GM19324 (cell line): ENCODE results near the gene AARS1.
"Not testable (repeated sequence)": the region's sequence is repeated elsewhere in the genome, so short reads cannot be mapped to it uniquely, and the experiment has no call there.

ENCODE experiments used
- ATAC-seq: cut with Tn5 transposase; IDR thresholded peaks from one replicate; pipeline ENCODE4 v1.9.1; 2021; ENCODE audit warnings: mild to moderate bottlenecking, moderate library complexity; ENCODE audit not compliant: unreplicated experiment, low FRiP score

AARS1 gene

DNA sequence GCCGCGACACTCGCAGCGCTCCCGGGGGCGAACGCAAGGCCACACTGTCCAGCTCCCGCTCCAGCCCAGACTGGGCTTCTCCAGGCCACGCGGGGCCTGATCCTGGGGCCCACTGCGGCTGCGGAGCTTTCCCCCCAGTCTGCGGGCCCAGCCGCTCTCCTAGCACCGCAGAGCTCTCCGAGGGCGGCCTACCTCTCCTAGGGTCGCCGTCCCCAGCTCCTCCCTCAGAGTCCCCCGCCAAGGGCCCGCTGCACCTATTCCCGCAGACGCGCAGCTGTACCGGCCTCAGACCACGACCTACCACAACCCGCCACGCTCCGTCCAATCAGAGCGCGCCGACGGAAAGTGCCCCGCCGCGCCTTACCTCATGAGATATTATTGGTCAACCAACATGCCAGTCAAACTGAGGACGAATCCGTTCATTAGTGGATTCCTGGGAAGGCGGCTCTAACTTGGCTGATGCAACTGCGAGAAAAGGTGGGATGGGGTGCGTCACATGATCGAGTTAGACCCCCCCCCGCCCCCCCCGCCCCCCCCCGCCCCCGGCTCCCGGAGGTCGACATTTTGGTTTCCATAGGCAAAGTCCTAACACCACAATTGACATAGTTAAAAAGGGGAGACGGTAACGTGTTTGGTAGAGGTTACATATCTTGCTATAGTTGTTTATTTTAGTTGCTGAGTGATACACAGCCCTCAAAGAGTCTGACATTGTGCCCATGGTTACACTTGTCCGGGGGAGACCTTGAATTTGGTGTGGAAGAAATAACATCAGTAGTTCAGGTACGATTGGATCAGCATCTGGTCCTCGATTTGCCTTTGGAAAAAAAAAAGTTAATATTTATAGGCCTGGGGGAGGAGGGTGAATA lies at the start of gene AARS1:
Gene AARS1 (minus strand): TSS at position 278 of the 866 bp plus-strand sequence. CDS start 6,743 bp downstream, outside the sequence.
- peak; percentile 99 for ATAC-seq

DNA sequence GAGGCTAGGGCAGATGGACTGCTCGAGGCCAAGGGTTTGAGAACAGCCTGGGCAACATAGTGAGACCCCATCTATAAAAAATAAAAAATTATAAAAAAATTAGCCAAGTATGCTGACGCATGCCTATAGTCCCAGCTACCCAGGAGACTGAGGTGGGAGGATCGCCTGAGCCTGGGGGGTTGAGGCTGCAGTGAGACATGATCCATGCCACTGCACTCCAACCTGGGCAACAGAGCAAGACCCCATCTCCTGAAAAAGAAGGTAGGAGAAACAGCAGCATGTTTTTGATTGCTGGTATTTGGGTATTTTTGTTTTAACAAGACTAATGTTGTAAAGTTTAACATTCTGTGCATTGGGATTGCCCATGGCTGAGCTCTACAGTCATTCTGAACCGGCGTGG lies 48.5 kb upstream of the AARS1 start:
- ATAC-seq = no peak

DNA sequence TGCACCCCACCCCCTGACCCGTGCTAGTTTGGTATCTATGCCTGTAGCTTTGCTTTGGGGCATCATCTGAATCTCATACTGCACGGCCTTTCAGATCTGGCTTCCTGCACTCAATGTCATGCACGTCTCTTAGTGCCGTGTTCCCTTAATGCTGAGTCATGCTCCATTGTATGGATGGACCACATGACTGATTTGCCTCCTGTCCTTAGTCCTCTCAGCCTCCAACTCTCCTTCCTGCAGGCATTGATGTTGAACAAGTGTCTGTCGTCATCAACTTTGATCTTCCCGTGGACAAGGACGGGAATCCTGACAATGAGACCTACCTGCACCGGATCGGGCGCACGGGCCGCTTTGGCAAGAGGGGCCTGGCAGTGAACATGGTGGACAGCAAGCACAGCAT lies 43.4 kb upstream of the AARS1 start:
- ATAC-seq = not testable (repeated sequence)

DNA sequence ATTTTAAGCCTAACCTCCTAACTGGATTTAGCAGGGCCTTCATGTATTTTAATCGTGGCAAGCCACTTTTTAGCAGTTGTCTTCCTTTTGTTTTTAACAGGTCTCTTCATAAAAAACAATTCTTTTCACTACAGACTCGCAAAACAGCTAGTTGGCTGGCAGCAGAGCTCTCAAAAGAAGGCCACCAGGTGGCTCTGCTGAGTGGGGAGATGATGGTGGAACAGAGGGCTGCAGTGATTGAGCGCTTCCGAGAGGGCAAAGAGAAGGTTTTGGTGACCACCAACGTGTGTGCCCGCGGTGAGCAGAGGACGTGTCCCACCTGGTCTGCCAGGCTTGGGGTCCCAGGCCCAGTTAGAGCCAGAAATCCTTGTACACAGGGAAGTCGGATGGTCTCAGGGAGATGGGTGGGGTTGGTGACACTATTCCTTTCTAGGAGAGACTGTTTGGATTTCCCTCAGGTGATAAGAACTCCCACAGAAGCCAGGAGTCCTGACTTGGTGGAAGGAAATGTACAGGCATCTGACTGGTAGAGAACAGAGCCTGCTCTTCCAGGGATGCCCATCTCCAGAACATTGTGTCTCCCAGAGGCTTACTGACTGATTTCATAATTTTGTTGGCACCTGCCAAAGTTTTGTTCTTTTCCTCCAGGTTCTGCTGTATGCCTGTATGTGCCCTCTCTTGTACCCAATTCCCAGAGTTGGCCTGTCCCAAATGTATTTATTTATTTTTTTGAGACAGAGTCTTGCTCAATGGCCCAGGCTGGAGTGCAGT lies 42.5 kb upstream of the AARS1 start:
- no peak for ATAC-seq

DNA sequence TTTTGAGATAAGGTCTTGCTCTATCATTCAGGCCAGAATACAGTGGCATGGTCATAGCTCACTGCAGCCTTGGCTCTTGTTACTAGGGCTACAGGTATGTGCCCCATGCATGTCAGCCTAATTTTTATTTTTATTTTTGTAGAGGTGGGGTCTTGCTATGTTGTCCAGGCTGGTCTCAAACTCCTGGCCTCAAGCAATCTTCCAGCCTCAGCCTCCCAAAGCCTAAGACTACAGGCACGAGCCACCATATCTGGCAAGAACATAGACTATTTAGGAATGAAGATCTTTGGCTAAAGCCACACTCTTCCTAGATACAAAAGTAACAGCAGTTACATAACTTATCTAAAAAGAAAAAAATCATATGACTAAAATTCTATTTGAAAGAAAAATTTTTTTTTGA lies 41.8 kb upstream of the AARS1 start:
- ATAC-seq = no peak

DNA sequence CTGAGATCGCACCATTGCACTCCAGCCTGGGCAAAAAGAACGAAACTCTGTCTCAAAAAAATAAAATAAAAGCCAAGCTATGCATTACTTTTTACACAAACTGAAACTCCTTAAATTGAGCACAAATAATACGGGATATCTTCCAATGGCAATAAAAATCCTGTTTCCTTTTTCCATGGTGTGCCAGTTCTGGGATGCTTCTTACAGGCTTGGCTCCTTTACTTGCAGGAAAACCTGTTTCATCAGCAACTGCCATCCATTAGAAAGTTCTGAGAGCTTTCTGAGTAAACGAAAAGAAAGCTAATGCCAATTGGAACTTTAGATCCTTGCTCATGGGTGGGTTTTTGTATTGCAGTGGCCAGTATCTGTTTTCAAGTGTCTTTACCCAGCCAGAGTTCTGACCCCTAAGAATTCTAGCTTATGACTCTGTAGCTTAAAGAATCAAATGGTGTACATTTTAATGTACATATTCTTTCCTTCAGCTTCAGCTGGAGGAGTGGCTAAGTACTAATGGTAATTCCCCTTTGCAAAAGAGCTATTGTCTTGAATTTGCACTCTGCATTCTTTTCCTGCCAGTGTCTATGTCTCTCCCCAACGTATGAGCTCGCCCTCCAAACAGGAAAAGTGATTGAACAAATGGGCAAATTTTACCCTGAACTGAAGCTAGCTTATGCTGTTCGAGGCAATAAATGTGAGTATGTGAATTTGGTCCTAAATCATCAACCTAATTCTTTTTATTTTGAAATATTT lies 35.9 kb upstream of the AARS1 start:
- ATAC-seq = no peak

DNA sequence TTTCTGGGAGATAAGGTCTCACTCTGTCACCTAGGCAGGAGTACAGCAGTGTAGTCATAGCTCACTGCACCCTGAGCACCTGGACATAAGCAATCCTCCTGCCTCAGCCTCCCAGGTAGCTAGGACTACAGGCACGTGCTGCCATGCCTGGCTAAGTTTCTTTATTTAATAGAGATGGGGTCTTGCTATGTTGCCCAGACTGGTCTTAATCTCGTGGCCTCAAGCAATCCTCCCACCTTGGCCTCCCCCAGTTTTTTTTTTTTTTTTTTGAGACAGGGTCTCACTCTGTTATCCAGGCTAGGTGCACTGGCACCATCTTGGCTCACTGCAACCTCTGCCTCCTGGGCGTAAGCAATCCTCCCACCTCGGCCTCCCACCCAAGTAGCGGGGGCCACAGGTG lies 30.8 kb upstream of the AARS1 start:
- ATAC-seq = no peak

DNA sequence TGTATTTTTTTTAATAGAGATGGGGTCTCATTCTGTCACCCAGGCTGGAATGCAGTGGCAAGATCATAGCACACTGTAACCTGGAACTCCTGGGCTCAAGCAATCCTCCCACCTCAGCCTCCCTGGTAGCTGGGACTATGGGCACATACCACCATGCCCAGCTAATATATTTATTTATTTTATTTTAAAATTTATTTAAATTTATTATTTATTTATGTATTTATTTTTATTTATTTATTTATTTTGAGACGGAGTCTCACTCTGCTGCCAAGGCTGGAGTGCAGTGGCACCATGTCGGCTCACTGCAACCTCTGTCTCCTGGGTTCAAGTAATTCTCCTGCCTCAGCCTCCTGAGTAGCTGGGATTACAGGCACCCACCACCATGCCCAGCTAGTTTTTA lies 18.4 kb upstream of the AARS1 start:
- ATAC-seq = not testable (repeated sequence)

DNA sequence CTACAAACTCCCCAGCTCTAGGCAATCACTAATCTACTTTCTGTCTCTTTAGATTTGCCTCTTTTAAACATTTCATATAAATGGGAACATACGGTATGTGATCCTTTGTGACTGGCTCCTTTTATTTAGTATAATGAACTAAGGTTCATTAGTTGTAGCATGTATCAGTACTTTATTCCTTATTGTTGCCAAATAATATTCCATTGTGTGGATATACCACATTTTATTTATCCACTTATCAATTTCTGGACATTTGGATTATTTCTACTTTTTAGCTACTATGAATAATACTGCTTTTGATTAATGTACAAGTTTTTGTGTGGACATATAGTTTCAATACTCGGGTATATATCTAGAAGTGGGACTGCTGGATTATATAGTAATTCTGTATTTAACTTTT lies 17.6 kb upstream of the AARS1 start:
- ATAC-seq = no peak

DNA sequence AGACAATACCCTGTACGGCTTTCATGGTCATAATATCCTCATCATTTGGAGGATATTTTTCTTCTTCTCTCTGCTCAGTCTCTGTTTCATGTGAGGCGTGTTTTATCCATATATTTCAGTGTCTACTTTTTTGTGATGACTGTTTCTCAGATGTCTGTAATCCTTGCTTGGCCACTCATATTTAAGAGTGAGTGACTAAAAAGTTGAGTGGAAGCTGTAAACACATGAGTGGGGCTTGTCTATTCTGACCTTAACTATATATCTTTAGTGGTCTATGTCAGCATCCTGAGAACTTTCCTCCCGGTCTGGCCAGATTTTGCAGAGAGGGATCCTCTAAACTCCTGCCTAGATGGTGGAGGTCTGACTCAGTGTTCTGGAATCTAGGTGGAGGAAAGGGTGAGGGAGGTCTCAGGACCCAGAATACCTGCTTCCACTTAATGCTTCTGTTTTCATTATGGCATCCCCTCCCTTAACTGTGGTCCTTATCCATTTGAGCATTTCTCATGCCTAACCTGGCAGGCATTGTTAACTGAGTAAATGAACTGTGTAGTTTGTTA lies 15.7 kb upstream of the AARS1 start:
- ATAC-seq = no peak

DNA sequence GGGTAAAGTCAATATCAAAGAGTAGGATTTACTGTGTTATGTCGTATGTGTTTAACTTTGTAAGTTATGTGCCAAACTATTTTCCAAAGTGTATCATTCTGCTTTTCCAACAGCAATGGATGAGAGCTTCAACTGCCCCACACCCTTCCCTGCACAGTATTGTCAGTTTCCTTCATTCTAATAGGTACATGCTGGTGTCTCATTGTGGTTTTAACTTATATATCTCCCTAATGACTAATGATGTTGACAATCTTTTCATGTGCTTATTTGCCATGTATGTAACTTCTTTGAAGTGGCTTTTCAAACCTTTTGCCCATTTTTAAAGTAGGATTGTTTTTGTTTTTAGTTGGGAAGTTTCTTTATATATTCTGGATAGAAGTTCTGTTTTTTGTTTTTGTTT lies 13.4 kb upstream of the AARS1 start:
- no peak for ATAC-seq

DNA sequence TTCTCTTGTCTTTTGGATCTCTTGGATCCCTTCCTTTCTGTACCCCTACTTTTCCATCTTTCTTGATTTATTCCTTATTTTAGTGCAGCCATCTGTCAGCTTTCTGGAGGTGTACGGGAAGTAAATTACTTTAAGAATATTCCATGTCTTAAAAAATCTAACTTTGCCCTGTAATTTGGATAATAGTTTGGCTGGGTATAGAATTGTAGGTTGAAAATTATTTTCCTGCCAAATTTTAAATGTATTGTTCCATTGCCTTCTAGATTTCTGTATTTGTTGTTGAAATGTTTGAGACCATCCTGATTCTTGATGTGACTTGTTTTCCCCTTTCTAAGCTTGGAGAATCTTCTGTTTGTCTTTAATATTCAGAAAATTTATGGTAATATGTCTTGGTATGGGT lies 11.8 kb upstream of the AARS1 start:
- ATAC-seq = no peak

DNA sequence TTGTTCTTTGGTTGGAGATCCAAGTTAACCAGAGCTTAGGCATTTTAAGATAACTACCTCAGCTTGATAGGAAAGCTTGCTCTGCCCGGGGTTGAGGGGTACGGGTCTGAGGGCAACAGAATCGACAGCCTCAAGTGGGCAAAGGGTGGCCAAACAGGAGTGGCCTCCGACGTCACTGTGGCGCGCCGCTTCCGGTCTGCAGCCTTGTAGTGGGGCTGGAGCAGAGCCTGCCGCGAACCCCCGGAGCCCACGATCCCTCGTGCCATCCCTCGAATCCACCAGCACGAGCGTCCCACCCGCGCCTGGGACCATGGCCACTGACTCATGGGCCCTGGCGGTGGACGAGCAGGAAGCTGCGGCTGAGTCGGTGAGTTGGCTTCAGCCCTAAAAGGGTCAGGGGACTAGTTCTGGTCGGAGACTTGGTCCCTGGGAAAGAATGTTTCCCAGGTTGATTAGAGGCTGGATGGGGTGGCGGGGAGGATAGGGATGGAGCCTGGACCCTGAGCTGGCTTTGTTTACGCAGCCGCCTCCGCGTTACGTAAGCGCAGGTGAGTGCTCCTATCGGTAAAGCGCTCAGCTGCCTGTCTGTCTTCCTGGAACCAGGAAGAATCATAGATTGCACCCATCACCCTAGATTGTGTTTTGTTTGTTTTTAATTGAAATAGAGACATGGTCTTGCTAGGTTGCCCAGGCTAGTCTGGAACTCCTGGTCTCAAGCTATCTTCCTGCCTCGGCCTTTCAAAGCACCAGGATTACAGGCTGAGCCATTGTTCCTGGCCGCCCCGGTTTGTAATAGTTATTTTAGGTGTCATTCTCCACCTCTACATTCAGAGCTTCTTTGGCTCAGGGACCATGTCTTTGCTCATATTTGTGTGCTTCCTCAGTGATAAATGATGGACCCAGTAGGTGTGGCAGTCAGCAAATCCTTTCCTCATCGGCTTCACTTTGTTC lies 10.0 kb upstream of the AARS1 start, which contains the start of gene DDX19B:
Gene DDX19B (plus strand): TSS at position 199 of the 951 bp plus-strand sequence. CDS start 112 bp downstream, at position 311.
- ATAC-seq = peak; percentile 74

DNA sequence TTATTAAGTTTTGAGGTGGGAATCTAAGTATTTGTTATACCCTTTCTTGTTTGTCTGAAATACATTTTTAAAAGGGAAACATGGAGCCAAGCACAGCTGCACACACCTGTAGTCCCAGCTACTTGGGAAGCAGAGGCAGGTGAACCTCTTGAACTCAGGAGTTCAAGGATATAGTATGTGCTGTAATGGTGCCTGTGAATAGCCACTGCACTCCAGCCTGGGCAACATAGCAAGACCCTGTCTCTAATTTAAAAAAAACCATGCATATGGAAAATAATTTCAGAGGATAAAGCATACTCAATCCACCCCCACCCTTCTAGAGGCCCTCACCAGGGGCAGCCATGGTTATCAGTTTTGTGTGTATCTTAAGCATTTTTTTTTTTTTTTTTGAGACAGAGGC lies 6.3 kb upstream of the AARS1 start:
- no peak for ATAC-seq

DNA sequence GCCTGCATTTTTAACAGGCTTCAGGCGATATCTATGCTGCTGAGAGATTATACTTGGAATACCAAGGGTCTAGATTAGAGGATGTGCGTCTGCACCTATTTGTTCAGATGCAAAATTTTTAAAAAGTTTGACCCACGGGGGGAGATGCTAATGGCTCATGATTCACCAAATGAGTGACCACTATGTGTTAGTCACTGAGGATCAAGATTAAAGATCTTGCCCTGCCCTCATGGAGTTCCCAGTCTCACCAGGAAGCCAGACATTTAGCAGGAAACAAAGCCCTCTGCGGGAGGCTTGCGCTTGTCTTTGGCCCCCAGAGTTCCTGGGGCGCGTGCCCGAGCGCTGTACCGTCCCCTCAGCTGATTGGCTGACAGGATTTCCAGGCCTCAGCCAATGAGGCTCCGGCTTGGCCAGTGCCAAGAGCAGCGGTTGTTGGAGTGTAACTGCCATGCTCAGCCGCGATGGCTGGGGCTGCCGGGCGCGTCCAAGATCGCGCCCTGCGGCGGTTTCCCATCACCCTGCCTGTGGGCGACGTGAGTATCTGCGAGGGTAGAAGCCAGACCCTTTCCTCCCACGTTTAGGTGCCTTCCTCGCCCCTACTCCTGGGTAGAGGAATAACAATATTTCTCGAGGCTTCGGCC lies 5.2 kb upstream of the AARS1 start:
- ATAC-seq = no peak

DNA sequence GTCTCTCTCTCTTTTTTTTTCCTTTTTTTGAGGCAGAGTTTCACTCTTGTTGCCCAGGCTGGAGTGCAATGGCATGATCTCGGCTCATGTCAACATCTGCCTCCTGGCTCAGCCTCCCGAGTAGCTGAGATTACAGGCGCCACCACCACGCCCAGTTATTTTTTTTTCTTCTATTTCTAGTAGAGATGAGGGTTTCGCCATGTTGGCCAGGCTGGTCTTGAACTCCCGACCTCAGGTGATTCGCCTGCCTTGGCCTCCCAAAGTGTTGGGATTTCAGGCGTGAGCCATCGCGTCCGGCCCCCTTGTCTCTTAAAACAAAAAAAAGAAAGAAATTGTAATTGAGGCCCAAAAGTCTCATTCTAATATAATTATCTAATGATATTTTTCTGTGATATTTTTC lies 2.8 kb upstream of the AARS1 start:
- not testable (repeated sequence) for ATAC-seq

DNA sequence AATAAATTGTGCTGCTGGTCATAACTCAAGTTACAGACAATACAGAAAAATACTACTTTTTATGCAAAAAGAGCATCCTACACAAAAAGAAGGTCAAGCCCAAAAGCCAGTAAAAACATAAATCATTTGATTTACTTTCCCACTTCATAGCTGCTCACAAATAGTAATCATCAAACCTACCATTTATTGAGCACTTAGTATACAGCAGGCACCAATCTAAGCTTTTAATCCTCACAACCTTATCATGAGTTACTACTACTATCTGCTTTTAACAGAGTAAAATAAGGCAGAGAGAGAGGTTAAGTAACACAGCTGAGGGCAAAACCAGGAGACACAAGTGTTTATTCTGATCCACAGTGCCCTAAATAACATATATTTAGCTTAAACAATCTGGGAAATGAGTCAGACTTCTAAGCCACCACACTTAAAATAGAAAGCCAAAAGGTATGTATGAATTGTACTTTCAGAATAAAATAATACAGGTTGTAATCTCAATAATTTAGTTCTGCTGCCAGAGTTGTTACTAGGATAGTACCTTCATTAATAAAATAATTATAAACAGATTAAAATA lies 1.7 kb upstream of the AARS1 start:
- ATAC-seq = no peak

DNA sequence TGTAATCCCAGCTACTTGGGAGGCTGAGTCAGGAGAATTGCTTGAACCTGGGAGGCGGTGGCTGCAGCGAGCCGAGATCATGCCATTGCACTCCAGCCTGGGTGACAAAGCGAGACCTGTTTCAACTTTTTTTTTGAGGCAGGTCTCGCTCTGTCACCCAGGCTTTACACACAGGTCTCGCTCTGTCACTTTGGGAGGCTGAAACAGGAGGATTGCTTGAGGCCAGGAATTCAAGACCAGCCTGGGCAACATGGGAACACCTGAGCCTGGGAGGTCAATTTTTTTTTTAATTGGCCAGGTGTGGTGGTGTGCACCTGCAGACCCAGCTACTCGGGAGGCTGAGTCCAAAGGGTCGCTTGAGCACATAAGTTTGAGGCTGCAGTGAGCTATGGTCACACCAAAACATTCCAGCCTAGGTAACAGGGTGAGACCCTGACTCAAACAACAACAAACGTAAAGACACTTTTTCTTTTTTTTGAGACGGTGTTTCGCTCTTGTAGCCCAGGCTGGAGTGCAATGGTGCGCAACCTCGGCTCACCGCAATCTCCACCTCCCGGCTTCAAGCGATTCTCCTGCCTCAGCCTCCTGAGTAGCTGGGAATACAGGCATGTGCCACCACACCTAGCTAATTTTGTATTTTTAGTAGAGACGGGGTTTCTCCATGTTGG lies 1.9 kb downstream of the AARS1 start:
- ATAC-seq = not testable (repeated sequence)
